HT1080 (cell line): ENCODE measurements around the gene RTL3. TPM values are rescaled to one million over a fixed set of nuclear protein-coding genes. Genes with fewer than 3 reads are reported as not detected.
"Not testable (repeated sequence)": the region's sequence is repeated elsewhere in the genome, so short reads cannot be mapped to it uniquely, and the experiment has no call there.

Experiments used
- DNase-seq: peaks from one replicate; pipeline ENCODE4 v3.0.0-alpha.2; 2015; ENCODE audit warnings: low read depth
- polyA plus RNA-seq, 2 experiments: library from polyadenylated mRNA; depleted of rRNA; stranded (reverse); fragments of >200 nt; gene quantifications; 2 replicates each; pipeline ENCODE4 v1.2.3, GENCODE V29; 2015
- total RNA-seq: library from RNA; depleted of rRNA; stranded (reverse); fragments of >200 nt; shearing (Covaris generic); gene quantifications from 2 replicates; pipeline ENCODE4 v1.2.3, GENCODE V29; 2014; rRNA removed

Gene RTL3
- 1.2 TPM in 2 replicates for total RNA-seq
- polyA plus RNA-seq (2015; cell fraction: cytosol; rRNA removed), result 0.58 and 0.84 TPM in 2 replicates
- polyA plus RNA-seq (2015; cell fraction: nucleus; rRNA removed), result 0.61 and 0.90 TPM in 2 replicates

DNA sequence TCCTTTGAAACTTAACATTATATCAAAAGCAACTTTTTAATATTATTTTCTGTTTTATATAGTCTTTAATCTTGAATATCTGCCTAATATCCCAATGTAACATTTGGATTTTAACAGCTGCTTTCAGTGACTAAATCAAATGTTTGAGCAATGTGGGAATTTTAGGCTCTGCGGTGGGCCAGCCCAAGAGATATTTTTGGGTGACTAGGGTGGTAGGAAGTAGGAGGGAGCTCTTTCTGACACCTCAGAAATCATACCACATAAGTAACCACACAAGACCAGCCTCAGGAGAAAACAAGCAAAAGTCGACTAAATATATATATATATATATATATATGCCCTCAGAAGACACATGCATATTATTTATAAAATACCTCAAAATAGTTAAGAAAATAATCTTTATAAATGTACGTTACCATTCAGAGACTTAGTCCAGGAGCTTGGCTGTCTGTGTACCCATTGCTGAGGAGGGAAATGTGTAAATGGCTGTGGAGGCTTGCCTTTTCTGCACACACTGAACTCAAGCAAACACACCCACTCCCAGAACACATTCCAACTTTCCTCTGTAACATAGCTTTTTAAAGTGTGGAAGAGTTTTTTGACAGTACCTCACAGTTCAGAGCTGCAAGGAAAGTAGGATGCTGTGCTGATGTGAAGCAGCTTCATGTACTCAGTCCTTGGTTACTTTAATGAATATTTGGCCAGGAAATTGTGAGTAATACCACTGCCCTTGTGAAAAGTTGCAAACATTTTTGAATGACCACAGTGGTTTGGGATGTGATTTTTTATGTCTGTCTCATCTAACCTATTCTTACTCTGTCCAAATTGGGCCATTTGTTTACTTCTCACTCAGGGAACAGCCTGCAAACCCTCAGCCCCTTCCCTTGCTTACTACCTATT lies at the start of gene RTL3:
Gene RTL3, minus strand, starts transcription at position 484 of the 900 bp plus-strand sequence. CDS start 908 bp downstream, outside the sequence.
- peak; percentile 83 for DNase-seq

DNA sequence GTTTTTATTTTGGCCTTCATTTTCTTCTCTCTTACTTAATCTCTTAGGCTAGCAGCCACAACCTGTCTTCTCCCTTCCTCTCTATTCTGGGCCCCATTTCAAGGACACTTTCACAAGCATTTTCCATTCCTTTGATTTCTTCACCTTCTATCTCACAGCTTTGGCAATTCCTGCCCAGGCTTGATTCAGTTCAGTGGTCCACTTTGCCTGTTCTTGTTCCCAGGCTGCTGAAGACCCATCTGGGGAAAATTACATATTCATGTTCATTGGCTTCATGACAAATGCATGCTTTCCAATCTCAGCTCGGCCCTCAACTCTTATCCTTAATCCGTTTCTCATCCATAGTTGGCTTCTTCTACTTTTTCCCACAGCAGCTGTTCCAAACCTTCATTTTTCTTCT lies 49.7 kb upstream of the RTL3 start:
- DNase-seq, result no peak

GRCh38 chrX:78708262-78708661 lies 49.1 kb upstream of the RTL3 start:
- peak; percentile 27 for DNase-seq

GRCh38 chrX:78706071-78706470 lies 46.9 kb upstream of the RTL3 start:
- no peak for DNase-seq

- no peak for DNase-seq
Measured at GRCh38 chrX:78693536-78693935, 34.4 kb upstream of the RTL3 start.

GRCh38 chrX:78693012-78693411 lies 33.9 kb upstream of the RTL3 start:
- no peak for DNase-seq

DNA sequence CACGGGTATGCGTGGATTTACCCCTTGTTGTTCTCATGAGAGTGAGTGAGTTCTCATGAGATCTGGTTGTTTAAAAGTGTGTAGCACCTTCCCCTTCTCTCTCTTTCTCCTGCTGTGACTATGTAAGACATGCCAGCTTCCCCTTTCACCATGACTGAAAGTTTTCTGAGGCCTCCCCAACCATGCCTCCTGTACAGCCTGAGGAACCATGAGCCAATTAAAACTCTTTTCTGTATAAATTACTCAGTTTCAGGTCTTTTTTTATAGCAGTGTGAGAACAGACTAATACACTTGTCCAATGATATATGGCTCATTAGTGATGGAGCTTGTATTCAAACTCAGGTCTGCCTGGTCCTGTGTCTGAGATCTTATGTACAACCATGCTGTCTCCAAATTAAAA lies 28.5 kb upstream of the RTL3 start:
- DNase-seq, result no peak

DNA sequence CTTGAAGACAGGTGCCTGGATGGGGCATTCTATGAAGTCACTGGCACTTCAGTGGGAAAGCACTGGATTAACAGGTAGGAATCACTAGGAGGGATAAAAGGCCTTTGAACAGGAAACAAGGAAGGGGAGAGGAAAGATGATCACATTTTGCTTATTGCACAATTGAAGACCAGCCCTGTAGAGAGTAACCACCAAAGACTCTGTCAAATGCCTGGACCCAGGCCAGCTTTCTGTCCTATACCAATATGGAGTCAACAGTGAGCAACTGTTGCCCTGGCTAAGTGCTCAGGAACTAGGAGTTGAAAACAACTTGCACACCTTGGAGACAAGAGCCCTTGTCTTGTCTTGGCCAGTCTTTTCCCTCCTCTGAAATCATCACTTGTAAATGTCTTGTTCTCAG lies 14.1 kb upstream of the RTL3 start:
- peak; percentile 16 for DNase-seq

DNA sequence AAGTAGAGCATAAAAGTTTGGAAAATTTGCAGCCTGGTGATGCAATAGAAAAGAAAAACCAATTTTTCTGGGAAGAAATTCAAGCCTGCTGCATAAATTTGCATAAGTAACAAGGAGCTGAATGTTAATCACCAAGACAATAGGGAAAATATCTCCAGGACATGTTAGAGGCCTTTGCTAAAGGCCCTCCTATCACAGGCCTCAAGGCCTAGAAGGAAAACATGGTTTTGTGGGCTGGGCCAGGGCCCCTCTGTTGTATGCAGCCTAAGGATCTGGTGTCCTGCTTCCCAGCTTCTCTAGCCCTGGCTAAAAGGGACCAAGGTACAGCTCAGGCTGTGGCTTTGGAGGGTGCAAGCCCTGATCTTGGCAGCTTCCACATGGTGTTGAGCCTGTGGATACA lies 6.2 kb upstream of the RTL3 start:
- DNase-seq, result no peak

GRCh38 chrX:78661836-78662235 lies 2.7 kb upstream of the RTL3 start:
- DNase-seq, result no peak

- DNase-seq, result no peak
Measured at GRCh38 chrX:78659955-78660354, 827 bp upstream of the RTL3 start.

- no peak for DNase-seq
Measured at GRCh38 chrX:78658414-78658813, 714 bp downstream of the RTL3 start.

DNA sequence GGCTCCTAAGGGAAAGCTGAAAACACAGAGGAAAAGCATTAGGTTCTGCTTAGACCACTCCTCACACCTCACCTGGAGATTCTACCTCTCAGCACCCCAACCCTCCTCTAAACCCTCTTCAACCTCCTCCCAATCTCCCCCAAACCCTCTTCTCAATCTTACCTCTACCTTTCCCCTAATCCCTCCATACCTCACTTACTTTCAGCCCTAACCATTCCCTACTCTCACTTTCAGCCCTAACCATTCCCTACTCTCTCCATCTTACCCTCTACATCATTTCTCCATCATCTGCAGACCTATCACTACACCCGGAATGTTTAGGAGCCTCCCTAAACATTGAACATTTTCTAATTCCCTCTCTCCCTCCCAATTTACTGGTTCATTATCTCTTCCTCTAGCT lies 3.5 kb downstream of the RTL3 start:
- DNase-seq, result no peak

DNA sequence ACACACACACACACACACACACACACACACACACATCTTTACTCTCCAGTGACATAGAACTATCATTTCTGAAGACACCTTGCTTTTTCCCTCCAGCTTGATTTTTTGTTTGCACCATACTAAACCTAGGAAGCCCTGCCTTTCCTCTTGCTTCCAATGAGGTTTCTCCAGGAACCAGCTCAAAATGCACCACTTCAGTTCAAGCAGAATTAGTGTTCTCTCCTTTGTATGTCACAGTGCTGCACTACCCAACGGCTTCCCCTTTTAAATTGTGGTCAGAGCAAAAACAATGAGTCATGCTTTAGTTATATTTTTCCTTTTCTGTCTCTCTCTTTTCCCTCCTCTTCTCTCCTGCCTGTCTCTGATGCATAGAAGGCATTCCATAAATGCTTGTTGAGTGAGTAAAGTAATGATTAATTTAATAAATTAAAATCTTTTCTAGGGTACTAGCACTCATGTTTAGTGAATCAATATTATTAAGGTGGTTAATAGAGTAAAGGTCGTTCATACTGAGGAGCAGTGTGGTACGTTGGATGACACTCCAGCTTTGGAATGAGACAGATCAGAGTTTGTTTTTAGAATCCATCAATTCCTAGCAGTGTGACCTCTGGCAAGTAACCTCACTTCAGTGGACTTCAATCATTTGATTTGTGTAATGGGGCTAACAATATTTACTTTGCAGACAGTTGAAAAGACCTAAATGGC lies 5.9 kb downstream of the RTL3 start:
- DNase-seq, result peak; percentile 91

GRCh38 chrX:78650906-78651437 lies 8.2 kb downstream of the RTL3 start:
- peak; percentile 56 for DNase-seq

- DNase-seq, result no peak
Measured at GRCh38 chrX:78643874-78644273, 15.3 kb downstream of the RTL3 start.

DNA sequence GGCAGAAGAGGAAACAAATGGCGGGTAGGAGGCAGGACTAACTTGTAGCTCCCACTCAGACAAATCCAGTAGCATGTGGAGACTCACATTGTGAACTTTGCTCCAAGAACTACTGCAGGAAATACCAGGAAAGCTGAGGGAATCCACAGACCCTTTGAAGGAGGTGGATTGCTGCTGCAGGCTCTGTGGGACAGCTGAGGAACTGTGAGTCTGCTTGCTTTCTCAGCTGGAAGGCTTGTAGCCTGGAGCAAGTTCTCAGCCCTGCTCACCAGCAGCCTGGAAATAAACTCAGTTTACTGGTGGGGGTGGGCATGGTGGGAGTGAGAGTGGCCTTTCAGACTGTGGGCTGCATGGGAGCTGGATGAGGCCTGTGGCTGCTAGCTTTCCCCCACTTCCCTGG lies 16.0 kb downstream of the RTL3 start:
- peak; percentile 30 for DNase-seq

DNA sequence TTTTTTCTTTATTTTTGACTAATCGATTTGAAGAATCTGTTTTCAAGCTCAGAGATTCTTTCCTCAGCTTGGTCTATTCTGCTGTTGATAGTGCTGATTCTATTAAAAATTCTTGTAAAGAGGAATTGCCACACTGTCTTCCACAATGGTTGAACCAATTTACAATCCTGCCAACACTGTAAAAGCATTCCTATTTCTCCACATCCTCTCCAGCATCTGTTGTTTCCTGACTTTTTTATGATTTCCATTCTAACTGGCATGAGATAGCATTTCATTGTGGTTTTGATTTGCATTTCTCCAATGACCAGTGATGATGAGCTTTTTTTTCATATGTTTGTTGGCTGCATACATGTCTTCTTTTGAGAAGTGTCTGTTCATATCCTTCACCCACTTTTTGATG lies 23.0 kb downstream of the RTL3 start:
- DNase-seq, result not testable (repeated sequence)

DNA sequence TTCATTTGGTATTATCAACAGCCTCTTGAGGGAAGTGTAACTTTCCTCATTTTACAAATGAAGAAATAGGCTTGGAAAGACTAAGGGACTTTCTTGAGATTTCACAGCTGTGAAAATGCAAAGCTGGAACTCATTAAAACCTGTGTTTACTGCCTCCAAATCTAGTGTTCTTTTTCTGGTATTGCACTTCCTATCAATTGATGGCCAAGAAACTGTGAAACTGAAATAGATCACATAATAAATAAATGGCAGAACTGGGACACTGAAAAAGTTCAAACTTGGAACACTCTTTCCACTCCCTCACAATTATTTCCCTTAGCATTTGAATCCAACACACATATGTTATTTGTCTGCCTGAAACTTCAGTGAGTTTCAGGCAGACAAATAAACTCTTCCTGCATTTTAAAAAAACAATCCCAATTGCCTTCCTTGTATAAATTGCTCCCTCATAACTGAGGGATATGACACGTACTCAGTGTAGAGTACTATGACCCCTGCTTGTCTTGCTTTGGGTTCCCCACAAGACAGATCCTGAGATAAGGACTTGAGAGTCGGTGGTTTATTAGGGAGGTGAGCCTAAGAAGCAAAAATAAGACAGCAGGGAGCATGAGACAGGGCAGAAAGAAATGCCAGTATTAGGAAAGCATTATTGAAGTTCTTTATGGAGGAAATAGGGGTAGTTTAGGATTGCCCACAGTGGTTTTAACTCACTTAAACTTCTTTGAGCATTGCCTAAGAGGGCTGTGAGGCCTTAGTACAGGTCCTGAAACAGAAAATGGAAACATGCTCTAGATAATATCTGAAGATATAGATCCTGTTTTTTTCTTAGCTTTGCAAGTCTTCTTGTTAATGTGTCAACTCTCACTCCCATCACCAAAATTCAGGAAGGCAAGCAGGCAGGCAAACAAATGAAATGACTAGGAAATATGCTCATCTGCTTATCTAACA lies 33.9 kb downstream of the RTL3 start:
- DNase-seq, result no peak

DNA sequence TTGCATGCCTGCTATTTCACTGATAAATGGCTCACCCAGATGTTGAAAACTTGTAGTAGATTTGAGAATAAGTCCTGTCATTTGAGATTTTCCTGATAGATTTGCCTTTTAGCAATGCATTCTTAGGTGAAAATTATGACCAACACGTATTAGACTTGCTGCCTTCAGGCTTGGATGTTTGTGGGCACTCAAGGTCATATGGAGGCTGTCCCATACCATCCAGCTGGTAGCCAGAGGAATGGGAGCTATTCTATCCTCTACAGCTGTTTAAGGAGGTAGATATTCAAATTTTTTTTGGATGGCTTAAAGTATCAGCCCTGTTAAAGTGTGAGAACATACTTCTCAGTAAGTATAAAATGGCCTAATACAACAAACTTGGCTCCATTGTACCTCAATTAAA lies 34.7 kb downstream of the RTL3 start:
- no peak for DNase-seq

- no peak for DNase-seq
Measured at GRCh38 chrX:78622831-78623230, 36.3 kb downstream of the RTL3 start.
